Smooth muscle cell (in vitro differentiated cells): Measurements from ENCODE around the gene SYT14. TPM values are rescaled to one million over a fixed set of nuclear protein-coding genes. Genes with fewer than 3 reads are reported as not detected.
A peak's percentile ranks its signal among the peaks of the same experiment; 100 is the strongest.
"Not testable (repeated sequence)": the region's sequence is repeated elsewhere in the genome, so short reads cannot be mapped to it uniquely, and the experiment has no call there.

ENCODE experiments used
- DNase-seq: peaks from one replicate; lab custom pipeline; 2025; ENCODE audit not compliant: unreplicated experiment; lab: John Stamatoyannopoulos, UW
- H2AFZ ChIP-seq: fragments of 200-600 bp; sonication (generic); 2 replicates; pipeline ENCODE4 v1.6.0; 2016; ENCODE audit warnings: antibody characterized with exemption, low read depth, mild to moderate bottlenecking
- H3F3A ChIP-seq: fragments of 200-600 bp; sonication (generic); 2 replicates; pipeline ENCODE4 v1.6.0; 2017; ENCODE audit warnings: antibody characterized with exemption, low read depth
- H3K27ac ChIP-seq: fragments of 200-600 bp; sonication (generic); 2 replicates; pipeline ENCODE4 v1.5.1; 2016; ENCODE audit warnings: low read depth, mild to moderate bottlenecking
- H3K27me3 ChIP-seq: fragments of 200-600 bp; sonication (generic); 2 replicates; pipeline ENCODE4 v1.6.1; 2016; ENCODE audit warnings: low read depth, mild to moderate bottlenecking
- H3K36me3 ChIP-seq: fragments of 200-600 bp; sonication (generic); 2 replicates; pipeline ENCODE4 v1.5.1; 2016; ENCODE audit warnings: low read depth
- H3K4me1 ChIP-seq: fragments of 200-600 bp; sonication (generic); 2 replicates; pipeline ENCODE4 v1.5.1; 2016; ENCODE audit warnings: low read depth
- H3K4me2 ChIP-seq: fragments of 200-600 bp; sonication (generic); 2 replicates; pipeline ENCODE4 v1.6.0; 2016; ENCODE audit warnings: mild to moderate bottlenecking
- H3K4me3 ChIP-seq: fragments of 200-600 bp; sonication (generic); 2 replicates; pipeline ENCODE4 v1.5.1; 2016; ENCODE audit warnings: mild to moderate bottlenecking
- H3K79me2 ChIP-seq: fragments of 200-600 bp; sonication (generic); 2 replicates; pipeline ENCODE4 v1.6.0; 2016; ENCODE audit warnings: low read depth, mild to moderate bottlenecking
- H3K9ac ChIP-seq: fragments of 200-600 bp; sonication (generic); 2 replicates; pipeline ENCODE4 v1.6.0; 2016; ENCODE audit warnings: low read depth
- H3K9me3 ChIP-seq: fragments of 200-600 bp; sonication (generic); replicated peaks from 2 replicates; pipeline ENCODE4 v1.5.1; 2016; ENCODE audit warnings: low read depth
- H4K20me1 ChIP-seq: fragments of 200-600 bp; sonication (generic); 2 replicates; pipeline ENCODE4 v1.6.0; 2016; ENCODE audit warnings: low read depth
- CTCF ChIP-seq: fragments of 200-600 bp; sonication (generic); IDR thresholded peaks from 2 replicates; pipeline ENCODE4 v1.5.1; 2017; ENCODE audit warnings: borderline replicate concordance, mild to moderate bottlenecking, antibody characterized with exemption; ENCODE audit not compliant: insufficient read depth, poor library complexity, severe bottlenecking
- WGBS: methylation state at CpG from one replicate; pipeline ENCODE4 v1.1.7; 2016; ENCODE audit warnings: low lambda C conversion rate; 5-methylcytosine and 5-hydroxymethylcytosine counted together
- polyA plus RNA-seq: library from polyadenylated mRNA; unstranded; fragments of >200 nt; fragmentation: Nextera tagmentation; extraction: Ambion mirVana; gene quantifications from 2 replicates; pipeline ENCODE4 v1.2.1, GENCODE V29; 2016
- total RNA-seq: library from RNA; depleted of rRNA; stranded (reverse); fragments of >200 nt; gene quantifications from 2 replicates; pipeline ENCODE4 v1.2.3, GENCODE V29; 2014

Gene SYT14
- total and polyA plus RNA-seq, 2 experiments from 2014 or later = 0.81 TPM; not detected in 1

GRCh38 chr1:210170220-210170619, 232.2 kb downstream of the SYT14 start:
- no peak for DNase-seq
- no peak for TF ChIP-seq CTCF
- no peak overlapping the region for H2AFZ ChIP-seq
- no peaks in the 10 kb centered on the region for H3K4me1 ChIP-seq
- H3K27me3 ChIP-seq = peaks cover 3% of the 10 kb centered on the region
- no peaks in the 10 kb centered on the region for H4K20me1 ChIP-seq
- no peaks in the 10 kb centered on the region for H3K9me3 ChIP-seq
- no peak overlapping the region for H3K4me2 ChIP-seq
- H3F3A ChIP-seq = no peaks in the 10 kb centered on the region
- H3K79me2 ChIP-seq = no peaks in the 10 kb centered on the region
- 94% methylated on average over 7 of the region's 7 CpGs for WGBS
- H3K27ac ChIP-seq = no peak overlapping the region
- no peak overlapping the region for H3K9ac ChIP-seq
- no peak overlapping the region for H3K4me3 ChIP-seq
- no peaks in the 10 kb centered on the region for H3K36me3 ChIP-seq

- Histone ChIP-seq H3K36me3 (no peaks in the 10 kb centered on the region), H3F3A (no peaks in the 10 kb centered on the region), H3K9ac (no peak overlapping the region), H3K27ac (no peak overlapping the region), H3K79me2 (no peaks in the 10 kb centered on the region), H4K20me1 (no peaks in the 10 kb centered on the region), H3K27me3 (no peaks in the 10 kb centered on the region), H3K4me1 (no peaks in the 10 kb centered on the region), H3K4me3 (no peak overlapping the region), H2AFZ (no peak overlapping the region), H3K9me3 (no peaks in the 10 kb centered on the region), H3K4me2 (no peak overlapping the region)
- DNase-seq = no peak
- no peak for TF ChIP-seq CTCF
- WGBS = 96% methylated on average over 8 of the region's 8 CpGs
Measured at GRCh38 chr1:210174133-210174532, 236.1 kb downstream of the SYT14 start.

GRCh38 chr1:210185063-210185462, 247.0 kb downstream of the SYT14 start:
- WGBS = 75% methylated on average over 2 of the region's 2 CpGs
- H3K4me1 ChIP-seq = peaks cover 4% of the 10 kb centered on the region

GRCh38 chr1:210187849-210188606, 250.0 kb downstream of the SYT14 start:
- not testable (repeated sequence) for H2AFZ ChIP-seq, H3K4me1 ChIP-seq, H3K9ac ChIP-seq, H3K79me2 ChIP-seq, H3K36me3 ChIP-seq, H3F3A ChIP-seq, H3K4me3 ChIP-seq, H3K9me3 ChIP-seq, H4K20me1 ChIP-seq, H3K27ac ChIP-seq, DNase-seq, H3K27me3 ChIP-seq
- H3K4me2 ChIP-seq = peak overlapping the region; percentile 57
- 74% methylated on average over 18 of the region's 18 CpGs for WGBS

More at GRCh38 chr1:210185063-210185462, 247.0 kb downstream of the SYT14 start:
- Histone ChIP-seq H3F3A (no peaks in the 10 kb centered on the region), H3K27ac (no peak overlapping the region), H2AFZ (no peak overlapping the region), H3K36me3 (no peaks in the 10 kb centered on the region), H3K9ac (no peak overlapping the region), H3K79me2 (no peaks in the 10 kb centered on the region), H3K27me3 (no peaks in the 10 kb centered on the region), H3K9me3 (no peaks in the 10 kb centered on the region), H4K20me1 (no peaks in the 10 kb centered on the region), H3K4me2 (no peak overlapping the region), H3K4me3 (no peak overlapping the region)
- DNase-seq = no peak
- TF ChIP-seq CTCF = no peak
